ENCODE data around the gene INPP5A. TPM values are rescaled to one million over a fixed set of nuclear protein-coding genes. Genes with fewer than 3 reads are reported as not detected.

Gene INPP5A
- total and polyA plus RNA-seq, 9 of the 15 experiments (the other 6 are each of a cell fraction or from before 2014, with no cell fraction given): 0.66 to 11.6 (median 7.7) TPM

- H3K4me1 ChIP-seq (replicated peaks in 1 of 2; ENCODE audit: control insufficient read depth in 2 of 2, insufficient read depth in 2 of 2, low read length in 2 of 2): peaks cover 9 to 33% of the 10 kb centered on the region in 2 experiments; a peak in 4 of 5 replicates
- no peak overlapping the region for H3K4me2 ChIP-seq (ENCODE audit: insufficient read depth, low read length)
- CTCF ChIA-PET (ENCODE audit: low intra/inter-chr PET ratio): interaction anchor here (1.2 kb wide), 1 partner anchor 118 kb away, joined by 3 read pairs; no protein-coding TSS in a partner anchor
- H3K4me3 ChIP-seq: no peak overlapping the region
- POLR2A ChIA-PET: no interaction called here
- no peaks in the 10 kb centered on the region for H3K9me3 ChIP-seq (replicated peaks; ENCODE audit: control insufficient read depth, insufficient read depth, low read depth, low read length)
- H3K36me3 ChIP-seq (ENCODE audit: control insufficient read depth, insufficient read depth, low read length): no peaks in the 10 kb centered on the region
- no peaks in the 10 kb centered on the region for H3K9me1 ChIP-seq (ENCODE audit: control insufficient read depth, insufficient read depth, low read length)
- no peaks in the 10 kb centered on the region for H3K27me3 ChIP-seq (ENCODE audit: control insufficient read depth in 2 of 2, insufficient read depth in 2 of 2, low read length in 2 of 2)
- no peaks in the 10 kb centered on the region; the same call in 2 of the 3 replicates for H3K79me2 ChIP-seq (ENCODE audit: control insufficient read depth, insufficient read depth, low read length)
- peaks cover 4% of the 10 kb centered on the region; the same call in 1 of the 2 replicates for H4K20me1 ChIP-seq (replicated peaks; ENCODE audit: control insufficient read depth, insufficient read depth, low read length)
- in situ Hi-C loops (cut with MboI): loop anchor here (5.0 kb wide), 1 partner anchor 106 kb away; no protein-coding TSS in a partner anchor
- WGBS (ENCODE audit: insufficient coverage, low coverage, missing lambda C conversion rate): 76% methylated on average over 10 of the region's 19 CpGs
- FAIRE-seq (no peak), ATAC-seq (no peak), DNase-seq (ENCODE audit: extremely low read depth in 1 of 4, low spot score in 3 of 4) (no peak)
- TF ChIP-seq USF1 (CRISPR knock-in tag; IDR thresholded peaks at IDR 0.05): no peak
- no peak for TF ChIP-seq ARID4B (CRISPR knock-in tag; IDR thresholded peaks at IDR 0.05)
- TF ChIP-seq HCFC1 (IDR thresholded peaks at IDR 0.05; ENCODE audit: low read depth, low read length): no peak
- TF ChIP-seq, protein P1, sequence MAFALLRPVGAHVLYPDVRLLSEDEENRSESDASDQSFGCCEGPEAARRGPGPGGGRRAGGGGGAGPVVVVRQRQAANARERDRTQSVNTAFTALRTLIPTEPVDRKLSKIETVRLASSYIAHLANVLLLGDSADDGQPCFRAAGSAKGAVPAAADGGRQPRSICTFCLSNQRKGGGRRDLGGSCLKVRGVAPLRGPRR (CRISPR knock-in tag; IDR thresholded peaks at IDR 0.05): no peak
- no peak for TF ChIP-seq NFRKB (IDR thresholded peaks at IDR 0.05; ENCODE audit: low read depth)
- no peak for TF ChIP-seq HDAC2 (IDR thresholded peaks at IDR 0.05)
- TF ChIP-seq MEIS2 (IDR thresholded peaks at IDR 0.05; ENCODE audit: partially characterized antibody): no peak
- TF ChIP-seq TCF7L2 (IDR thresholded peaks at IDR 0.05; ENCODE audit: low read depth, low read length): no peak
- H3K27ac ChIP-seq (ENCODE audit: extremely low read depth, low read depth, low read length): no peak overlapping the region
- intact Hi-C loops (cut with micrococcal nuclease): loop anchor here (5.0 kb wide), 1 partner anchor 59 kb away; no protein-coding TSS in a partner anchor
- H2AFZ ChIP-seq (ENCODE audit: low read depth, low read length): no peak overlapping the region
- BruUV-seq (replicated peaks): no TSS peak
- H3K9ac ChIP-seq (ENCODE audit: insufficient read depth in 1 of 2, low read depth in 2 of 2, low read length in 2 of 2): no peak overlapping the region
These were observed 40.8 kb downstream of the INPP5A start for GRCh38 chr10:132578287-132578951.

Data from K562 (cell line).